DOHH2 (cell line): Measurements from ENCODE around the gene ADAMTS3.

ENCODE experiments used
- H3F3A ChIP-seq: fragments of 200-600 bp; sonication (generic), shearing (Covaris generic); 2 replicates; pipeline ENCODE4 v1.6.0; 2016; ENCODE audit warnings: antibody characterized with exemption, mild to moderate bottlenecking; ENCODE audit not compliant: control insufficient read depth, insufficient read depth
- H3K27ac ChIP-seq: fragments of 200-600 bp; sonication (generic); 2 replicates; pipeline ENCODE4 v1.5.1; 2014; ENCODE audit warnings: low read depth, mild to moderate bottlenecking, low read length, moderate library complexity
- H3K27me3 ChIP-seq: fragments of 200-600 bp; sonication (generic); 2 replicates; pipeline ENCODE4 v1.6.1; 2014; ENCODE audit warnings: mild to moderate bottlenecking, low read length, mixed read lengths; ENCODE audit not compliant: control insufficient read depth
- H3K36me3 ChIP-seq: fragments of 200-600 bp; sonication (generic); 2 replicates; pipeline ENCODE4 v1.6.1; 2014; ENCODE audit warnings: mild to moderate bottlenecking, low read length, moderate library complexity, mixed read lengths; ENCODE audit not compliant: control insufficient read depth
- H3K4me1 ChIP-seq: fragments of 200-600 bp; sonication (generic); 2 replicates; pipeline ENCODE4 v1.6.1; 2014; ENCODE audit warnings: mild to moderate bottlenecking, low read length, mixed read lengths; ENCODE audit not compliant: control insufficient read depth
- H3K4me2 ChIP-seq: fragments of 200-600 bp; sonication (generic); 2 replicates; pipeline ENCODE4 v1.6.0; 2014; ENCODE audit warnings: mild to moderate bottlenecking, low read length, moderate library complexity
- H3K4me3 ChIP-seq: fragments of 200-600 bp; sonication (generic); 2 replicates; pipeline ENCODE4 v1.5.1; 2014; ENCODE audit warnings: mild to moderate bottlenecking, low read length, mixed read lengths
- H3K79me2 ChIP-seq: fragments of 200-600 bp; sonication (generic); 2 replicates; pipeline ENCODE4 v1.6.1; 2014; ENCODE audit warnings: mild to moderate bottlenecking, low read length, mixed read lengths; ENCODE audit not compliant: control insufficient read depth
- H3K9me2 ChIP-seq: fragments of 200-600 bp; sonication (generic); replicated peaks from 2 replicates; pipeline ENCODE4 v1.6.1; 2014; ENCODE audit warnings: mild to moderate bottlenecking, low read length, mixed read lengths; ENCODE audit not compliant: control insufficient read depth
- H3K9me3 ChIP-seq: fragments of 200-600 bp; sonication (generic); 2 replicates; pipeline ENCODE4 v1.6.1; 2014; ENCODE audit warnings: antibody characterized with exemption, low read length, mixed read lengths; ENCODE audit not compliant: control insufficient read depth, insufficient read depth
- H4K20me1 ChIP-seq: fragments of 200-600 bp; sonication (generic); 2 replicates; pipeline ENCODE4 v1.6.0; 2014; ENCODE audit warnings: low read depth, mild to moderate bottlenecking, antibody characterized with exemption, low read length, moderate library complexity; ENCODE audit not compliant: control insufficient read depth, insufficient read depth
- CTCF ChIP-seq: fragments of 200-600 bp; sonication (generic); IDR thresholded peaks from one replicate; pipeline ENCODE4 v1.5.1; 2014; ENCODE audit warnings: antibody characterized with exemption, mild to moderate bottlenecking, low read depth, low read length; ENCODE audit not compliant: poor library complexity, severe bottlenecking
- EZH2phosphoT487 ChIP-seq: fragments of 200-600 bp; sonication (generic); IDR thresholded peaks from 2 replicates; pipeline ENCODE4 v1.6.1; 2017; ENCODE audit warnings: borderline replicate concordance, mild to moderate bottlenecking, antibody characterized with exemption, low read length, moderate library complexity, mixed read lengths

The ADAMTS3 gene

GRCh38 chr4:72286910-72287309 lies 282.1 kb downstream of the ADAMTS3 start:
- Histone ChIP-seq H3K79me2 (no peaks in the 10 kb centered on the region), H3K9me2 (no peaks in the 10 kb centered on the region), H3K4me3 (no peak overlapping the region), H3K36me3 (no peaks in the 10 kb centered on the region), H3K27ac (no peak overlapping the region), H3F3A (no peaks in the 10 kb centered on the region), H3K4me1 (no peaks in the 10 kb centered on the region), H3K4me2 (no peak overlapping the region), H3K27me3 (no peaks in the 10 kb centered on the region), H3K9me3 (no peaks in the 10 kb centered on the region), H4K20me1 (no peaks in the 10 kb centered on the region)
- TF ChIP-seq EZH2phosphoT487 (no peak), CTCF (no peak)

- TF ChIP-seq EZH2phosphoT487 (no peak), CTCF (no peak)
- no peak overlapping the region for H3K27ac ChIP-seq
- no peaks in the 10 kb centered on the region for H3K9me2 ChIP-seq
- H3K4me3 ChIP-seq = no peak overlapping the region
- H3K9me3 ChIP-seq = no peaks in the 10 kb centered on the region
- H3K27me3 ChIP-seq = no peaks in the 10 kb centered on the region
- H3K36me3 ChIP-seq = no peaks in the 10 kb centered on the region
- H3F3A ChIP-seq = no peaks in the 10 kb centered on the region
- H4K20me1 ChIP-seq = no peaks in the 10 kb centered on the region
- H3K4me1 ChIP-seq = no peaks in the 10 kb centered on the region
- no peaks in the 10 kb centered on the region for H3K79me2 ChIP-seq
- H3K4me2 ChIP-seq = no peak overlapping the region
Measured at GRCh38 chr4:72286185-72286584, 282.8 kb downstream of the ADAMTS3 start.

- Histone ChIP-seq H4K20me1 (no peaks in the 10 kb centered on the region), H3K4me1 (no peaks in the 10 kb centered on the region), H3K27me3 (no peaks in the 10 kb centered on the region), H3K9me3 (no peaks in the 10 kb centered on the region), H3K9me2 (no peaks in the 10 kb centered on the region), H3K27ac (no peak overlapping the region), H3K79me2 (no peaks in the 10 kb centered on the region), H3K4me3 (no peak overlapping the region), H3F3A (no peaks in the 10 kb centered on the region), H3K4me2 (no peak overlapping the region), H3K36me3 (no peaks in the 10 kb centered on the region)
- TF ChIP-seq EZH2phosphoT487 (no peak), CTCF (no peak)
Measured at GRCh38 chr4:72283357-72283756, 285.7 kb downstream of the ADAMTS3 start.

GRCh38 chr4:72280252-72280651 lies 288.8 kb downstream of the ADAMTS3 start:
- no peak for TF ChIP-seq EZH2phosphoT487
- Histone ChIP-seq H3K36me3 (no peaks in the 10 kb centered on the region), H3K27me3 (no peaks in the 10 kb centered on the region), H3K9me3 (no peaks in the 10 kb centered on the region), H3K27ac (no peak overlapping the region), H4K20me1 (no peaks in the 10 kb centered on the region), H3F3A (no peaks in the 10 kb centered on the region), H3K9me2 (no peaks in the 10 kb centered on the region), H3K79me2 (no peaks in the 10 kb centered on the region), H3K4me2 (no peak overlapping the region), H3K4me1 (no peaks in the 10 kb centered on the region), H3K4me3 (no peak overlapping the region)
